ENCODE data around the gene KDM4C.
"Not testable (repeated sequence)": the region's sequence is repeated elsewhere in the genome, so short reads cannot be mapped to it uniquely, and the experiment has no call there.

Gene KDM4C

GRCh38 chr9:7183139-7183538 lies 425.4 kb downstream of the KDM4C start:
- not testable (repeated sequence) for H3K27ac ChIP-seq (ENCODE audit: low read depth in 2 of 2, low read length in 2 of 2); H3K4me1 ChIP-seq (ENCODE audit: control insufficient read depth in 2 of 2, insufficient read depth in 2 of 2, low read length in 2 of 2); H3K9me3 ChIP-seq (ENCODE audit: control insufficient read depth in 2 of 2, low read length in 2 of 2); H3K4me3 ChIP-seq (ENCODE audit: low read length in 2 of 2); H3K27me3 ChIP-seq (ENCODE audit: control insufficient read depth in 2 of 2, insufficient read depth in 2 of 2, low read length in 2 of 2); H3K9ac ChIP-seq (ENCODE audit: low read depth in 1 of 2, low read length in 2 of 2); H3K36me3 ChIP-seq (ENCODE audit: control insufficient read depth in 2 of 2, insufficient read depth in 2 of 2, low read length in 2 of 2)

DNA sequence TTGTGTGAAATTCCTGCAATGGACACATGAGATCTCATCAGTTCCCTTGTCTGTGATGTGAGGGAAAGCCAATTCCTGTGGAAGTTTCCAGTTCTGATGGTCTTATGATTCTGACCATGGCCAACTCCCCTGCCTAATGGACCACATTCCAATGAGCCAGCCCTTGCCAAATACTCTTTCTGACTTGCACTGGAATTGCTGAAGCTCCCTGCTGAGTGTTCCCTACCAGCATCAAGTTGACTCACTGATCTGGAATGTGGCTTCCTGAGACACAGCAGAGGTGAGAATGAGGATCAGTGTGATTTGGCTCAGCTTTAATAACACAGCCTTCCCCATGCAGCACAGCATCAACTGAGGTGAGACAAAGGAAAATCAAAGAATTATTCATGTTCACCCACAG lies 427.8 kb downstream of the KDM4C start:
- peaks cover 0 to 2% of the 10 kb centered on the region in 2 donors for H3K9me3 ChIP-seq (ENCODE audit: control insufficient read depth in 2 of 2, low read length in 2 of 2)
- no peaks in the 10 kb centered on the region for H3K36me3 ChIP-seq (ENCODE audit: control insufficient read depth in 2 of 2, insufficient read depth in 2 of 2, low read length in 2 of 2)
- H3K4me1 ChIP-seq (ENCODE audit: control insufficient read depth in 2 of 2, insufficient read depth in 2 of 2, low read length in 2 of 2): no peaks in the 10 kb centered on the region
- H3K9ac ChIP-seq (ENCODE audit: low read depth in 1 of 2, low read length in 2 of 2): no peak overlapping the region
- H3K27ac ChIP-seq (ENCODE audit: low read depth in 2 of 2, low read length in 2 of 2): no peak overlapping the region
- no peak overlapping the region for H3K4me3 ChIP-seq (ENCODE audit: low read length in 2 of 2)
- no peaks in the 10 kb centered on the region for H3K27me3 ChIP-seq (ENCODE audit: control insufficient read depth in 2 of 2, insufficient read depth in 2 of 2, low read length in 2 of 2)

- Histone ChIP-seq H3K9me3 (ENCODE audit: control insufficient read depth in 2 of 2, low read length in 2 of 2) (peaks cover 0 to 2% of the 10 kb centered on the region in 2 donors), H3K27me3 (ENCODE audit: control insufficient read depth in 2 of 2, insufficient read depth in 2 of 2, low read length in 2 of 2) (no peaks in the 10 kb centered on the region), H3K4me1 (ENCODE audit: control insufficient read depth in 2 of 2, insufficient read depth in 2 of 2, low read length in 2 of 2) (no peaks in the 10 kb centered on the region), H3K4me3 (ENCODE audit: low read length in 2 of 2) (no peak overlapping the region), H3K27ac (ENCODE audit: low read depth in 2 of 2, low read length in 2 of 2) (no peak overlapping the region), H3K36me3 (ENCODE audit: control insufficient read depth in 2 of 2, insufficient read depth in 2 of 2, low read length in 2 of 2) (no peaks in the 10 kb centered on the region), H3K9ac (ENCODE audit: low read depth in 1 of 2, low read length in 2 of 2) (no peak overlapping the region)
Observed at GRCh38 chr9:7186175-7186574, 428.4 kb downstream of the KDM4C start.

DNA sequence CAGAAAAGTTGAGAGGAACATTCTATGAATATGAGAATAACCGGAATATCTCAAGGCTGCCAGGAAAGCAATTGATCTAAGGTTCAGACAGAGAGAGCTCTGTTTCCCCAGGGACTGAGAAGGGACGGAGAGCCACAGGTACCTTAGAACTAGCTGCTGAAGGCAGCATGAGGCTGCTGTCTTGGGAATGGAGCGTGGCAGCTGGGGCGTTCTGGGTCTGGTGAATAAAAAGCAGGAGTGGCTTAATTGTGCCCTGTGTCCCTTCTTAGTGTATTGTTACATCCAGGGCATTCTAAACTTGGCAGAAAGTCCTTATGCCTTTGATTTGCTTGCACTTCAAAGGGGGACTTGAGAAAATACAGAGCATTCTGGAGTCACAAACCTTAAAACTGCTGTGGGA lies 434.5 kb downstream of the KDM4C start:
- no peak overlapping the region for H3K9ac ChIP-seq (ENCODE audit: low read depth in 1 of 2, low read length in 2 of 2)
- H3K4me1 ChIP-seq (ENCODE audit: control insufficient read depth in 2 of 2, insufficient read depth in 2 of 2, low read length in 2 of 2): no peaks in the 10 kb centered on the region
- H3K27ac ChIP-seq (ENCODE audit: low read depth in 2 of 2, low read length in 2 of 2): no peak overlapping the region
- H3K4me3 ChIP-seq (ENCODE audit: low read length in 2 of 2): no peak overlapping the region
- H3K27me3 ChIP-seq (ENCODE audit: control insufficient read depth in 2 of 2, insufficient read depth in 2 of 2, low read length in 2 of 2): no peaks in the 10 kb centered on the region
- H3K36me3 ChIP-seq (ENCODE audit: control insufficient read depth in 2 of 2, insufficient read depth in 2 of 2, low read length in 2 of 2): no peaks in the 10 kb centered on the region
- no peaks in the 10 kb centered on the region for H3K9me3 ChIP-seq (ENCODE audit: control insufficient read depth in 2 of 2, low read length in 2 of 2)

DNA sequence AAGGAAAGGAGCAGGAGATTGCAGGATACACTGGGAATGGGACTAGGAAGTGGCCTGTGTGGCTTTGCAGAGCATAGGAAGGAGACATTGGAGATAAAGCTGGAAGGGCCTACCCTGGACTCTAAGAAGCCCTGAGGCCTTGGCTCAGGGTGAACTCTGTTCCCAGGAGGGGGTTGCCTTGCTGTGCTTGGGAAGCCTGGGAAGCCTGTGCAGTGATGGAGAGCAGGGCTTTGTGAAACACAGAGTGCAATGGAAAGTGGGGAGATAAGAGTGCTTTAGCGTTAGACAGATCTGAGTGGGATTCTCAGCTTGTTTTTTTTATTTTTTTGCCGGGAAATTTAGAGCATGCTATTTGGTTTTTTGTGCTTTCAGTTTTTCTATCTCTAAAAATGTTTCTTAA lies 437.8 kb downstream of the KDM4C start:
- Histone ChIP-seq H3K9me3 (ENCODE audit: control insufficient read depth in 2 of 2, low read length in 2 of 2) (no peaks in the 10 kb centered on the region), H3K4me3 (ENCODE audit: low read length in 2 of 2) (no peak overlapping the region), H3K9ac (ENCODE audit: low read depth in 1 of 2, low read length in 2 of 2) (no peak overlapping the region), H3K27ac (ENCODE audit: low read depth in 2 of 2, low read length in 2 of 2) (no peak overlapping the region), H3K4me1 (ENCODE audit: control insufficient read depth in 2 of 2, insufficient read depth in 2 of 2, low read length in 2 of 2) (no peaks in the 10 kb centered on the region), H3K27me3 (ENCODE audit: control insufficient read depth in 2 of 2, insufficient read depth in 2 of 2, low read length in 2 of 2) (no peaks in the 10 kb centered on the region), H3K36me3 (ENCODE audit: control insufficient read depth in 2 of 2, insufficient read depth in 2 of 2, low read length in 2 of 2) (no peaks in the 10 kb centered on the region)

GRCh38 chr9:7196467-7196866 lies 438.7 kb downstream of the KDM4C start:
- no peaks in the 10 kb centered on the region for H3K36me3 ChIP-seq (ENCODE audit: control insufficient read depth in 2 of 2, insufficient read depth in 2 of 2, low read length in 2 of 2)
- H3K27ac ChIP-seq (ENCODE audit: low read depth in 2 of 2, low read length in 2 of 2): no peak overlapping the region
- no peaks in the 10 kb centered on the region for H3K9me3 ChIP-seq (ENCODE audit: control insufficient read depth in 2 of 2, low read length in 2 of 2)
- H3K27me3 ChIP-seq (ENCODE audit: control insufficient read depth in 2 of 2, insufficient read depth in 2 of 2, low read length in 2 of 2): no peaks in the 10 kb centered on the region
- H3K4me3 ChIP-seq (ENCODE audit: low read length in 2 of 2): no peak overlapping the region
- no peaks in the 10 kb centered on the region for H3K4me1 ChIP-seq (ENCODE audit: control insufficient read depth in 2 of 2, insufficient read depth in 2 of 2, low read length in 2 of 2)
- no peak overlapping the region for H3K9ac ChIP-seq (ENCODE audit: low read depth in 1 of 2, low read length in 2 of 2)

GRCh38 chr9:7201196-7201595 lies 443.4 kb downstream of the KDM4C start:
- H3K27me3 ChIP-seq (ENCODE audit: control insufficient read depth in 2 of 2, insufficient read depth in 2 of 2, low read length in 2 of 2): no peaks in the 10 kb centered on the region
- no peaks in the 10 kb centered on the region for H3K9me3 ChIP-seq (ENCODE audit: control insufficient read depth in 2 of 2, low read length in 2 of 2)
- H3K4me1 ChIP-seq (ENCODE audit: control insufficient read depth in 2 of 2, insufficient read depth in 2 of 2, low read length in 2 of 2): no peaks in the 10 kb centered on the region
- H3K27ac ChIP-seq (ENCODE audit: low read depth in 2 of 2, low read length in 2 of 2): no peak overlapping the region
- H3K4me3 ChIP-seq (ENCODE audit: low read length in 2 of 2): no peak overlapping the region
- H3K36me3 ChIP-seq (ENCODE audit: control insufficient read depth in 2 of 2, insufficient read depth in 2 of 2, low read length in 2 of 2): no peaks in the 10 kb centered on the region
- H3K9ac ChIP-seq (ENCODE audit: low read depth in 1 of 2, low read length in 2 of 2): no peak overlapping the region

DNA sequence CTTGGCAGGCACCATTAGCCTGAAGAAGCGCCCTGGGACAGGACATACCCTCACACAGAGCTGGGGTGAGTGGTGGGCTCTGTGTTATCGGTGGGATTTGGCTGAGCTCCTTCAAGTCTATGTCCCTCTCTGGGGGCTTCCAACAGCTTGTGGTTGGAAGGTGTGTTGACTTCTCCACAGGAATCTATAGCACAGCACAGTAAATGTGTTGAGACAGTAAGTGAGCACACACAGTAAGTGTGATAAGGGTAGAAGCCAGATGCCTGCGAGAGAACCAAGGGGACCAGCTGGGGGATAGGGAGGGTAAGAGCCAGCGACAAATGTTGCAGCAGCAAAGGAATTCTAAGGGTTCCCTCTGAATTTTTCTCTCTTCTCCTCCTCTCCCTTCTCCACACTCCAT lies 448.0 kb downstream of the KDM4C start:
- H3K36me3 ChIP-seq (ENCODE audit: control insufficient read depth in 2 of 2, insufficient read depth in 2 of 2, low read length in 2 of 2): no peaks in the 10 kb centered on the region
- H3K27me3 ChIP-seq (ENCODE audit: control insufficient read depth in 2 of 2, insufficient read depth in 2 of 2, low read length in 2 of 2): no peaks in the 10 kb centered on the region
- no peaks in the 10 kb centered on the region for H3K9me3 ChIP-seq (ENCODE audit: control insufficient read depth in 2 of 2, low read length in 2 of 2)
- H3K27ac ChIP-seq (ENCODE audit: low read depth in 2 of 2, low read length in 2 of 2): no peak overlapping the region
- H3K9ac ChIP-seq (ENCODE audit: low read depth in 1 of 2, low read length in 2 of 2): no peak overlapping the region
- H3K4me1 ChIP-seq (ENCODE audit: control insufficient read depth in 2 of 2, insufficient read depth in 2 of 2, low read length in 2 of 2): no peaks in the 10 kb centered on the region
- no peak overlapping the region for H3K4me3 ChIP-seq (ENCODE audit: low read length in 2 of 2)

GRCh38 chr9:7206221-7206758 lies 448.5 kb downstream of the KDM4C start:
- Histone ChIP-seq H3K36me3 (ENCODE audit: control insufficient read depth in 2 of 2, insufficient read depth in 2 of 2, low read length in 2 of 2) (no peaks in the 10 kb centered on the region), H3K9me3 (ENCODE audit: control insufficient read depth in 2 of 2, low read length in 2 of 2) (no peaks in the 10 kb centered on the region), H3K9ac (ENCODE audit: low read depth in 1 of 2, low read length in 2 of 2) (no peak overlapping the region), H3K4me1 (ENCODE audit: control insufficient read depth in 2 of 2, insufficient read depth in 2 of 2, low read length in 2 of 2) (no peaks in the 10 kb centered on the region), H3K4me3 (ENCODE audit: low read length in 2 of 2) (no peak overlapping the region), H3K27me3 (ENCODE audit: control insufficient read depth in 2 of 2, insufficient read depth in 2 of 2, low read length in 2 of 2) (no peaks in the 10 kb centered on the region), H3K27ac (ENCODE audit: low read depth in 2 of 2, low read length in 2 of 2) (no peak overlapping the region)

DNA sequence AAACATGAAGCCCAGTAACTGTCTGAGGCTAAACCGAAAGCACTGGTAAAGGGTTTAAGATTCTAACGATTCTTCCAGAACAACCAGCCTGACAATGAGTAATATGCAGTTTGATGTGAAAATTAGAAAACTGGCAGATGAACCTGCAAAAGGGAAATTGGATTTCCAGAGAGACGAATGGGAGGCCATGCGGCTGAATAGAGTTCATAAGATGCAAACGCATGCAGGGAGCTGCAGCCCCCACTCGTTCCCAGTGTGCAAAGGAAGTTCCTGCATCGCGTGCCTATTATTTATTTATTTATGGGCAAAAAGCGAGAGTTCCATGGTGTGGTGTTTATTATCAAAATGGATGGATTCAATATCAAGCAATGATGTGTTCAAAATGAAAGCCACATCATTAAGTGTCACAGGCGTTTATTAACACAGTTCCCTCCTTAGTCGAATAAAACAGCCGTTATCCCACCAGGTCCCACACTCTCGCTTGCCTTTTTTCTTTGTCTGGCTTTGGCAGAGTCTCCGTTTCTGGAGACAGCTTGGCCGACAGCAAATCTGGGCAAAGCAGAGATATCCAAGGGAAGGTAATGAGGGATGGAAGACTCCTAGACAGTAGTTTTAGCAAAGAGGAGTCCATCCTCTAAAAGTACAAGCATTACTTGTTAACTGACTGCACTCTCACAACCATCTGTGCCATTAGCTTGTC lies 451.4 kb downstream of the KDM4C start:
- Histone ChIP-seq H3K27ac (ENCODE audit: low read depth in 2 of 2, low read length in 2 of 2) (no peak overlapping the region), H3K4me3 (ENCODE audit: low read length in 2 of 2) (no peak overlapping the region), H3K36me3 (ENCODE audit: control insufficient read depth in 2 of 2, insufficient read depth in 2 of 2, low read length in 2 of 2) (no peaks in the 10 kb centered on the region), H3K9me3 (ENCODE audit: control insufficient read depth in 2 of 2, low read length in 2 of 2) (no peaks in the 10 kb centered on the region), H3K9ac (ENCODE audit: low read depth in 1 of 2, low read length in 2 of 2) (no peak overlapping the region), H3K27me3 (ENCODE audit: control insufficient read depth in 2 of 2, insufficient read depth in 2 of 2, low read length in 2 of 2) (no peaks in the 10 kb centered on the region), H3K4me1 (ENCODE audit: control insufficient read depth in 2 of 2, insufficient read depth in 2 of 2, low read length in 2 of 2) (no peaks in the 10 kb centered on the region)

Measured in mucosa of rectum (tissue), 2 donors.